Colonic mucosa (tissue), 4 donors: Measurements from ENCODE around the gene COPS4. TPM values are rescaled to one million over a fixed set of nuclear protein-coding genes. Genes with fewer than 3 reads are reported as not detected.

ENCODE experiments used
- DNase-seq: peaks from one replicate; pipeline ENCODE4 v3.0.0-alpha.2; 2020
- H3K27ac ChIP-seq: fragments of 200-600 bp; one replicate; pipeline ENCODE4 v1.8.0; 2021
- H3K27me3 ChIP-seq: fragments of 200-600 bp; one replicate; pipeline ENCODE4 v1.8.0; 2021
- H3K36me3 ChIP-seq: fragments of 200-600 bp; one replicate; pipeline ENCODE4 v1.8.0; 2021
- H3K4me1 ChIP-seq: fragments of 200-600 bp; one replicate; pipeline ENCODE4 v1.8.0; 2021; ENCODE audit warnings: mild to moderate bottlenecking
- H3K4me3 ChIP-seq: fragments of 200-600 bp; one replicate; pipeline ENCODE4 v1.8.0; 2021
- H3K9ac ChIP-seq, 2 donors: one replicate each; pipeline ENCODE4 v1.7.0; 2013; ENCODE audit warnings: control low read depth in 2 of 2, low read depth in 2 of 2, low read length in 2 of 2
- H3K9me3 ChIP-seq: fragments of 200-600 bp; one replicate; pipeline ENCODE4 v1.8.0; 2021
- CTCF ChIP-seq: fragments of 200-600 bp; IDR thresholded peaks from one replicate; pipeline ENCODE4 v1.8.0; 2022; ENCODE audit warnings: antibody characterized with exemption, mild to moderate bottlenecking
- intact Hi-C: fragments of 100-400 bp; cut with DNase I; formaldehyde crosslinking; loops from one replicate; pipeline ENCODE4 v1.14.1; 2022
- total RNA-seq, 2 donors: library from RNA; stranded (reverse); fragmentation: NEBNext Ultra II Directional in 1 of 2; extraction: Animal tissue kit (Norgen Biotek cat#: 25700) in 1 of 2; gene quantifications; one replicate each; pipeline ENCODE4 v1.2.1, GENCODE V29; 2021
- donor health status: healthy.
- donor health status: DM: no; HTN: no; CAD: no.
- donor health status: DM: no; HTN: no; CAD: no.

The COPS4 gene
- total RNA-seq, 2 donors from 2014 or later, result 25.2 to 28.8 TPM

- Histone ChIP-seq H3K4me3 (no peak overlapping the region), H3K9me3 (no peaks in the 10 kb centered on the region), H3K27ac (no peak overlapping the region), H3K9ac (no peak overlapping the region), H3K36me3 (no peaks in the 10 kb centered on the region), H3K4me1 (no peaks in the 10 kb centered on the region), H3K27me3 (no peaks in the 10 kb centered on the region)
- TF ChIP-seq CTCF, result no peak
- DNase-seq, result no peak
- intact Hi-C loops, result no loop called here
Observed at GRCh38 chr4:83107631-83108030, 72.6 kb downstream of the COPS4 start.

- no peaks in the 10 kb centered on the region for H3K27me3 ChIP-seq
- H3K9ac ChIP-seq, result no peak overlapping the region
- no peaks in the 10 kb centered on the region for H3K4me1 ChIP-seq
- no peaks in the 10 kb centered on the region for H3K9me3 ChIP-seq
- intact Hi-C loops, result no loop called here
- no peak for TF ChIP-seq CTCF
- H3K4me3 ChIP-seq, result no peak overlapping the region
- H3K36me3 ChIP-seq, result no peaks in the 10 kb centered on the region
- H3K27ac ChIP-seq, result no peak overlapping the region
- no peak for DNase-seq
Observed at GRCh38 chr4:83108101-83108861, 73.3 kb downstream of the COPS4 start.

- no peaks in the 10 kb centered on the region for H3K27me3 ChIP-seq
- peak overlapping the region; percentile 90 for H3K27ac ChIP-seq
- no peaks in the 10 kb centered on the region for H3K4me1 ChIP-seq
- no peaks in the 10 kb centered on the region for H3K36me3 ChIP-seq
- no peak for TF ChIP-seq CTCF
- H3K9ac ChIP-seq, result peak overlapping the region; percentile 80 to 86
- peak; percentile 55 for DNase-seq
- H3K9me3 ChIP-seq, result no peaks in the 10 kb centered on the region
- peak overlapping the region; percentile 72 for H3K4me3 ChIP-seq
- intact Hi-C loops, result loop anchor here (5.0 kb wide), 1 partner anchor 143 kb away; no protein-coding TSS in a partner anchor
Observed at GRCh38 chr4:83109480-83110222, 74.7 kb downstream of the COPS4 start.

- no peaks in the 10 kb centered on the region for H3K36me3 ChIP-seq
- H3K4me1 ChIP-seq, result no peaks in the 10 kb centered on the region
- no peaks in the 10 kb centered on the region for H3K9me3 ChIP-seq
- H3K27me3 ChIP-seq, result no peaks in the 10 kb centered on the region
- peak overlapping the region; percentile 80 to 86 for H3K9ac ChIP-seq
- DNase-seq, result peak; percentile 95
- H3K27ac ChIP-seq, result peak overlapping the region; percentile 90
- intact Hi-C loops, result loop anchor here (5.0 kb wide), 1 partner anchor 142 kb away; no protein-coding TSS in a partner anchor
- peak; percentile 41 for TF ChIP-seq CTCF
- peak overlapping the region; percentile 72 for H3K4me3 ChIP-seq
Observed at GRCh38 chr4:83110223-83110945, 75.4 kb downstream of the COPS4 start.
